Measurements from ENCODE around the gene ATP2C2.

ATP2C2 gene

GRCh38 chr16:84458606-84459532 is 90.5 kb downstream of the ATP2C2 start:
- no peak for FAIRE-seq

GRCh38 chr16:84459533-84459894 is 91.2 kb downstream of the ATP2C2 start:
- FAIRE-seq: no peak

GRCh38 chr16:84459941-84460405 is 91.6 kb downstream of the ATP2C2 start:
- no peak for FAIRE-seq

GRCh38 chr16:84460406-84461028 is 92.2 kb downstream of the ATP2C2 start:
- FAIRE-seq: no peak

- FAIRE-seq: no peak
These were observed 92.7 kb downstream of the ATP2C2 start for GRCh38 chr16:84461029-84461412.

GRCh38 chr16:84461413-84462295 is 93.3 kb downstream of the ATP2C2 start:
- FAIRE-seq: no peak

- FAIRE-seq: no peak
These were observed 94.2 kb downstream of the ATP2C2 start for GRCh38 chr16:84462296-84463210.

- no peak for FAIRE-seq
These were observed 94.9 kb downstream of the ATP2C2 start for GRCh38 chr16:84463221-84463620.

- FAIRE-seq: no peak
These were observed 95.8 kb downstream of the ATP2C2 start for GRCh38 chr16:84464116-84464515.

- FAIRE-seq: no peak
These were observed 96.8 kb downstream of the ATP2C2 start for GRCh38 chr16:84465154-84465553.

- no peak for FAIRE-seq
These were observed 98.4 kb downstream of the ATP2C2 start for GRCh38 chr16:84466692-84467091.

- FAIRE-seq: no peak
These were observed 98.9 kb downstream of the ATP2C2 start for GRCh38 chr16:84467256-84467655.

GRCh38 chr16:84467709-84468108 is 99.4 kb downstream of the ATP2C2 start:
- no peak for FAIRE-seq

- no peak for FAIRE-seq
These were observed 103.0 kb downstream of the ATP2C2 start for GRCh38 chr16:84471316-84471715.

- no peak for FAIRE-seq
These were observed 103.6 kb downstream of the ATP2C2 start for GRCh38 chr16:84471966-84472365.

- no peak for FAIRE-seq
These were observed 107.4 kb downstream of the ATP2C2 start for GRCh38 chr16:84475643-84476240.

GRCh38 chr16:84476401-84476800 is 108.1 kb downstream of the ATP2C2 start:
- FAIRE-seq: no peak

- FAIRE-seq: no peak
These were observed 109.3 kb downstream of the ATP2C2 start for GRCh38 chr16:84477661-84478060.

GRCh38 chr16:84478172-84478947 is 110.0 kb downstream of the ATP2C2 start:
- no peak for FAIRE-seq

- FAIRE-seq: no peak
These were observed 111.5 kb downstream of the ATP2C2 start for GRCh38 chr16:84479716-84480450.

Measured in TTC549 (cell line).